Common myeloid progenitor, CD34-positive (primary cell): ENCODE measurements around the gene PIP5K1A.

Experiments
- CTCF ChIA-PET: fragments of 350-600 bp; sonication (Branson Sonifier 250); formaldehyde crosslinking; loops from one replicate; lab custom pipeline; 2021; ENCODE audit warnings: antibody characterized with exemption; lab: Charles Lee
- POLR2A ChIA-PET: fragments of 350-600 bp; sonication (Branson Sonifier 250); formaldehyde crosslinking; loops from one replicate; lab custom pipeline; 2021; ENCODE audit warnings: antibody characterized with exemption; lab: Charles Lee
- DNase-seq, 3 donors: peaks; one replicate each; pipeline versions ENCODE4 v3.0.0 to v3.0.0-alpha.2; 2013
- H3K27ac ChIP-seq, 2 experiments: 1 replicate in 1 of 2; 2 replicates in 1 of 2; pipeline ENCODE4 v1.7.0; 2013; ENCODE audit warnings: inconsistent platforms in 2 of 2, low read length in 2 of 2, mild to moderate bottlenecking in 2 of 2, low read depth in 1 of 2, moderate library complexity in 1 of 2; ENCODE audit not compliant: severe bottlenecking in 2 of 2, insufficient read depth in 1 of 2, poor library complexity in 1 of 2
- H3K27me3 ChIP-seq, 5 experiments: replicated peaks in 2 of 5; 1 replicate in 3 of 5; 2 replicates in 2 of 5; pipeline versions ENCODE4 v1.6.1 to v1.7.0; 2013; ENCODE audit warnings: low read length in 4 of 5, mild to moderate bottlenecking in 2 of 5, moderate library complexity in 2 of 5, inconsistent platforms in 1 of 5; ENCODE audit not compliant: insufficient read depth in 5 of 5, control insufficient read depth in 4 of 5
- H3K36me3 ChIP-seq, 4 experiments: 1 replicate in 2 of 4; 2 replicates in 2 of 4; pipeline versions ENCODE4 v1.6.1 to v1.7.0; 2013; ENCODE audit warnings: low read length in 3 of 4, control low read depth in 1 of 4, mild to moderate bottlenecking in 1 of 4; ENCODE audit not compliant: control insufficient read depth in 4 of 4, insufficient read depth in 4 of 4
- H3K4me1 ChIP-seq, 4 experiments: 1 replicate in 3 of 4; 2 replicates in 1 of 4; pipeline versions ENCODE4 v1.6.1 to v1.7.1; 2013; ENCODE audit warnings: low read length in 3 of 4, mild to moderate bottlenecking in 3 of 4, control low read depth in 1 of 4, inconsistent platforms in 1 of 4, moderate library complexity in 1 of 4; ENCODE audit not compliant: control insufficient read depth in 4 of 4, insufficient read depth in 4 of 4; ENCODE audit errors: control extremely low read depth in 1 of 4
- H3K4me3 ChIP-seq, 7 experiments: 1 replicate in 4 of 7; 2 replicates in 3 of 7; pipeline versions ENCODE4 v1.5.1 to v1.7.0; 2013; ENCODE audit warnings: mild to moderate bottlenecking in 7 of 7, low read length in 6 of 7, moderate library complexity in 6 of 7, inconsistent platforms in 2 of 7, low read depth in 2 of 7, control low read depth in 1 of 7; ENCODE audit not compliant: insufficient read depth in 4 of 7, control insufficient read depth in 1 of 7; ENCODE audit errors: extremely low read depth in 1 of 7
- H3K9me3 ChIP-seq, 5 experiments: 1 replicate in 4 of 5; 2 replicates in 1 of 5; pipeline versions ENCODE4 v1.6.1 to v1.7.1; 2013; ENCODE audit warnings: low read length in 4 of 5, mild to moderate bottlenecking in 2 of 5, inconsistent platforms in 1 of 5, low read depth in 1 of 5, moderate library complexity in 1 of 5; ENCODE audit not compliant: control insufficient read depth in 4 of 5, insufficient read depth in 2 of 5; ENCODE audit errors: control extremely low read depth in 1 of 5
- WGBS: methylation state at CpG from one replicate; pipeline ENCODE4 v1.1.5; 2013; ENCODE audit not compliant: insufficient coverage; 5-methylcytosine and 5-hydroxymethylcytosine counted together

PIP5K1A gene

GRCh38 chr1:151164732-151165280 is 33.5 kb upstream of the PIP5K1A start:
- no peak for DNase-seq
- WGBS, result 87% methylated on average over 10 of the region's 11 CpGs
- peaks cover 6 to 39% (median 36%) of the 10 kb centered on the region in 4 experiments for H3K4me1 ChIP-seq
- POLR2A ChIA-PET, result no interaction called here
- H3K27me3 ChIP-seq, result no peaks in the 10 kb centered on the region
- H3K4me3 ChIP-seq, result peak overlapping the region in 6 of 7 experiments; percentile 23 to 99 (median 96)
- H3K9me3 ChIP-seq, result no peaks in the 10 kb centered on the region
- peak overlapping the region in 1 of 2 experiments; percentile 89 for H3K27ac ChIP-seq
- CTCF ChIA-PET, result interaction anchor here (0.7 to 1.2 kb wide), 3 partner anchors 8 to 88 kb away, joined by 3 to 4 read pairs (median 3); partner anchors contain the start of gene TNFAIP8L2
- H3K36me3 ChIP-seq, result peaks cover 0 to 38% (median 23%) of the 10 kb centered on the region in 4 experiments

GRCh38 chr1:151165281-151165737 is 33.0 kb upstream of the PIP5K1A start:
- H3K36me3 ChIP-seq, result peaks cover 0 to 42% (median 24%) of the 10 kb centered on the region in 4 experiments
- CTCF ChIA-PET, result interaction anchor here (0.7 to 1.2 kb wide), 3 partner anchors 8 to 88 kb away, joined by 3 to 4 read pairs (median 3); partner anchors contain the start of gene TNFAIP8L2
- H3K4me1 ChIP-seq, result peaks cover 2 to 34% (median 31%) of the 10 kb centered on the region in 4 experiments
- WGBS, result 35% methylated on average over 8 of the region's 15 CpGs
- POLR2A ChIA-PET, result no interaction called here
- DNase-seq, result peak in 1 of 3 donors; percentile 7
- H3K27ac ChIP-seq, result peak overlapping the region in 1 of 2 experiments; percentile 89
- H3K4me3 ChIP-seq, result peak overlapping the region; percentile 78 to 99 (median 94)
- no peaks in the 10 kb centered on the region for H3K9me3 ChIP-seq
- H3K27me3 ChIP-seq, result no peaks in the 10 kb centered on the region

- H3K27ac ChIP-seq, result peak within 1 kb of the TSS; percentile 84 to 89
- peak; percentile 99 to 100 (median 100) for DNase-seq
- CTCF ChIA-PET, result interaction anchor here (0.9 to 1.4 kb wide), 7 partner anchors 8 to 166 kb away, joined by 3 to 4 read pairs (median 3); partner anchors contain the start of genes TMOD4 and TNFAIP8L2
- H3K36me3 ChIP-seq, result peaks cover 1 to 42% (median 26%) of the 10 kb centered on the region in 4 experiments
- WGBS, result 2% methylated on average over 28 of the region's 38 CpGs
- no peaks in the 10 kb centered on the region for H3K27me3 ChIP-seq
- POLR2A ChIA-PET, result interaction anchor here (0.7 to 0.9 kb wide), 2 partner anchors 24 to 161 kb away, joined by 3 read pairs; partner anchors contain the start of gene VPS72
- H3K4me3 ChIP-seq, result peak within 1 kb of the TSS; percentile 78 to 99 (median 94)
- H3K9me3 ChIP-seq, result no peaks in the 10 kb centered on the region
- H3K4me1 ChIP-seq, result peaks cover 0 to 28% (median 25%) of the 10 kb centered on the region in 4 experiments
Measured at GRCh38 chr1:151165738-151166504, 32.4 kb upstream of the PIP5K1A start, which contains the start of the genes LYSMD1 and SCNM1. LYSMD1 (minus strand) TSS chr1:151165902; CDS start chr1:151165258, 644 bp downstream. SCNM1 (plus strand) TSS chr1:151166144; CDS start chr1:151166153, 9 bp downstream.

GRCh38 chr1:151166505-151166956 is 31.8 kb upstream of the PIP5K1A start:
- peak overlapping the region; percentile 78 to 99 (median 94) for H3K4me3 ChIP-seq
- peaks cover 3 to 44% (median 29%) of the 10 kb centered on the region in 4 experiments for H3K36me3 ChIP-seq
- H3K9me3 ChIP-seq, result no peaks in the 10 kb centered on the region
- 0% methylated on average over 8 of the region's 15 CpGs for WGBS
- DNase-seq, result peak in 2 of 3 donors; percentile 43 to 52
- ChIA-PET CTCF (interaction anchor here (0.9 to 1.4 kb wide), 6 partner anchors 9 to 166 kb away, joined by 3 read pairs; partner anchors contain the start of gene TMOD4), POLR2A (interaction anchor here (0.7 to 0.9 kb wide), 2 partner anchors 23 to 160 kb away, joined by 3 read pairs; partner anchors contain the start of gene VPS72)
- no peaks in the 10 kb centered on the region for H3K27me3 ChIP-seq
- peak overlapping the region; percentile 84 to 89 for H3K27ac ChIP-seq
- peaks cover 0 to 28% (median 23%) of the 10 kb centered on the region in 4 experiments for H3K4me1 ChIP-seq

- ChIA-PET POLR2A (no interaction called here), CTCF (interaction anchor here (1.0 to 1.6 kb wide), 5 partner anchors 9 to 95 kb away, joined by 3 to 7 read pairs (median 3); partner anchors contain the start of gene TMOD4)
- no peak for DNase-seq
- Histone ChIP-seq H3K4me3 (peak overlapping the region in 6 of 7 experiments; percentile 23 to 99 (median 96)), H3K36me3 (peaks cover 3 to 43% (median 27%) of the 10 kb centered on the region in 4 experiments), H3K9me3 (no peaks in the 10 kb centered on the region), H3K4me1 (peaks cover 0 to 28% (median 22%) of the 10 kb centered on the region in 4 experiments), H3K27me3 (no peaks in the 10 kb centered on the region), H3K27ac (peak overlapping the region; percentile 84 to 89)
- 96% methylated on average over 5 of the region's 6 CpGs for WGBS
Measured at GRCh38 chr1:151167116-151167515, 31.2 kb upstream of the PIP5K1A start.

GRCh38 chr1:151171190-151171589 is 27.2 kb upstream of the PIP5K1A start:
- no peaks in the 10 kb centered on the region for H3K27me3 ChIP-seq
- no peak overlapping the region for H3K27ac ChIP-seq
- ChIA-PET POLR2A (no interaction called here), CTCF (interaction anchor here (1.0 to 1.7 kb wide), 4 partner anchors 12 to 30 kb away, joined by 3 to 5 read pairs (median 4); partner anchors contain the start of genes PIP5K1A and VPS72)
- peaks cover 5 to 61% (median 47%) of the 10 kb centered on the region in 4 experiments for H3K36me3 ChIP-seq
- 95% methylated on average over 2 of the region's 5 CpGs for WGBS
- H3K4me1 ChIP-seq, result peaks cover 0 to 12% (median 11%) of the 10 kb centered on the region in 4 experiments
- H3K9me3 ChIP-seq, result no peaks in the 10 kb centered on the region
- DNase-seq, result no peak
- H3K4me3 ChIP-seq, result no peak overlapping the region
